ENCODE results near the gene PTAFR. TPM values are rescaled to one million over a fixed set of nuclear protein-coding genes. Genes with fewer than 3 reads are reported as not detected.

PTAFR gene
- total and polyA plus RNA-seq, 2 experiments from 2014 or later = 0.09 TPM; not detected in 1

GRCh38 chr1:28115267-28115666 lies 61.2 kb downstream of the PTAFR start:
- H3K9me3 ChIP-seq (ENCODE audit: low read depth) = no peaks in the 10 kb centered on the region
- H3K4me3 ChIP-seq = no peak overlapping the region
- no peaks in the 10 kb centered on the region for H3K4me1 ChIP-seq (ENCODE audit: low read depth)
- peak in 1 of 2 donors; percentile 62 for DNase-seq (ENCODE audit: low read depth in 1 of 2, low spot score in 1 of 2)
- TF ChIP-seq CTCF (IDR thresholded peaks at IDR 0.05; ENCODE audit: low read depth, low read length) = no peak
- no peak overlapping the region for H3K27ac ChIP-seq
- no peaks in the 10 kb centered on the region for H3K36me3 ChIP-seq
- no peaks in the 10 kb centered on the region for H3K27me3 ChIP-seq

GRCh38 chr1:28114844-28115243 lies 61.6 kb downstream of the PTAFR start:
- TF ChIP-seq CTCF (IDR thresholded peaks at IDR 0.05; ENCODE audit: low read depth, low read length) = no peak
- no peak for DNase-seq (ENCODE audit: low read depth in 1 of 2, low spot score in 1 of 2)
- Histone ChIP-seq H3K4me1 (ENCODE audit: low read depth) (no peaks in the 10 kb centered on the region), H3K9me3 (ENCODE audit: low read depth) (no peaks in the 10 kb centered on the region), H3K27me3 (no peaks in the 10 kb centered on the region), H3K36me3 (no peaks in the 10 kb centered on the region), H3K27ac (no peak overlapping the region), H3K4me3 (no peak overlapping the region)

GRCh38 chr1:28113242-28113572 lies 63.3 kb downstream of the PTAFR start:
- DNase-seq (ENCODE audit: low read depth in 1 of 2, low spot score in 1 of 2) = no peak
- Histone ChIP-seq H3K36me3 (no peaks in the 10 kb centered on the region), H3K4me3 (no peak overlapping the region), H3K27me3 (no peaks in the 10 kb centered on the region), H3K27ac (no peak overlapping the region), H3K9me3 (ENCODE audit: low read depth) (no peaks in the 10 kb centered on the region), H3K4me1 (ENCODE audit: low read depth) (no peaks in the 10 kb centered on the region)
- no peak for TF ChIP-seq CTCF (IDR thresholded peaks at IDR 0.05; ENCODE audit: low read depth, low read length)

GRCh38 chr1:28112388-28113241 lies 63.9 kb downstream of the PTAFR start:
- peak; percentile 19 for TF ChIP-seq CTCF (IDR thresholded peaks at IDR 0.05; ENCODE audit: low read depth, low read length)
- DNase-seq (ENCODE audit: low read depth in 1 of 2, low spot score in 1 of 2) = peak in 1 of 2 donors; percentile 43
- Histone ChIP-seq H3K4me1 (ENCODE audit: low read depth) (no peaks in the 10 kb centered on the region), H3K36me3 (no peaks in the 10 kb centered on the region), H3K9me3 (ENCODE audit: low read depth) (no peaks in the 10 kb centered on the region), H3K27me3 (no peaks in the 10 kb centered on the region), H3K4me3 (no peak overlapping the region), H3K27ac (no peak overlapping the region)

GRCh38 chr1:28111157-28111556 lies 65.3 kb downstream of the PTAFR start:
- DNase-seq (ENCODE audit: low read depth in 1 of 2, low spot score in 1 of 2) = no peak
- H3K4me3 ChIP-seq = no peak overlapping the region
- H3K36me3 ChIP-seq = no peaks in the 10 kb centered on the region
- no peak for TF ChIP-seq CTCF (IDR thresholded peaks at IDR 0.05; ENCODE audit: low read depth, low read length)
- H3K9me3 ChIP-seq (ENCODE audit: low read depth) = no peaks in the 10 kb centered on the region
- no peak overlapping the region for H3K27ac ChIP-seq
- no peaks in the 10 kb centered on the region for H3K4me1 ChIP-seq (ENCODE audit: low read depth)
- H3K27me3 ChIP-seq = no peaks in the 10 kb centered on the region

Measured in cardiac muscle cell (in vitro differentiated cells and primary cell).